AG09319 (cell line): ENCODE measurements around the gene MYBPH.

Experiments
- DNase-seq: peaks from one replicate; pipeline ENCODE4 v3.0.0-alpha.2; 2010; ENCODE audit warnings: low read depth; ENCODE audit errors: extremely low read depth
- CTCF ChIP-seq: IDR thresholded peaks from 2 replicates; pipeline ENCODE4 v1.5.1; 2011; ENCODE audit warnings: low read depth, mild to moderate bottlenecking, inconsistent platforms, low read length, moderate library complexity

Gene MYBPH, protein sequence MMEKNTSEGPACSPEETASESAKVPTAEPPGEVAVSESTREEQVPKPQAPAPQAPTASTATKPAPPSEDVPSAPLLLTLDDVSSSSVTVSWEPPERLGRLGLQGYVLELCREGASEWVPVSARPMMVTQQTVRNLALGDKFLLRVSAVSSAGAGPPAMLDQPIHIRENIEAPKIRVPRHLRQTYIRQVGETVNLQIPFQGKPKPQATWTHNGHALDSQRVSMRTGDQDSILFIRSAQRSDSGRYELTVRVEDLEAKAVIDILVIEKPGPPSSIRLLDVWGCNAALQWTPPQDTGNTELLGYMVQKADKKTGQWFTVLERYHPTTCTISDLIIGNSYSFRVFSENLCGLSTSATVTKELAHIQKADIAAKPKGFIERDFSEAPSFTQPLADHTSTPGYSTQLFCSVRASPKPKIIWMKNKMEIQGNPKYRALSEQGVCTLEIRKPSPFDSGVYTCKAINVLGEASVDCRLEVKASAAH

DNA sequence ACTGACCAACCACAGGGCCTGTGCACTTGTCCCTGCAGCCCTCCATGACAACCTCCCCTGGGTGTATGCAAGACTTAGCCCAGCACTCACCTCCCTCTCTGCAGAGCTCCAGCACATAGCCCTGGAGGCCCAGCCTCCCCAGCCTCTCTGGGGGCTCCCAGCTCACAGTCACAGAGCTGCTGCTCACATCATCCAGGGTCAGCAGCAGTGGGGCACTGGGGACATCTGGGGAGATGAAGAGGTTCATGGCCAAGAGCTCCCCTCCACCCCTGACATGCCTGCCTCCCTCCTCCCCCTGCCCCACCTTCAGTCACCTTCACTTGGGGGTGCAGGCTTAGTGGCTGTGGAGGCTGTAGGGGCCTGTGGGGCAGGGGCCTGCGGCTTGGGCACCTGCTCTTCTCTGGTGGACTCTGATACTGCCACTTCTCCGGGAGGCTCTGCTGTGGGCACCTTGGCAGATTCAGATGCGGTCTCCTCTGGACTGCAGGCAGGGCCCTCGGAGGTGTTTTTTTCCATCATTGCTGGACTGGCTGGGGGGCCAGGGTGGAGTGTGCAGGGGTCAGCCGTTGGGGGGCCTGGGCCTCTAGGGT lies at the start of gene MYBPH:
Gene MYBPH, minus strand, starts transcription at position 590 of the 590 bp plus-strand sequence. Its CDS starts 71 bp downstream, at position 519.
- DNase-seq, result no peak
- TF ChIP-seq CTCF, result no peak

DNA sequence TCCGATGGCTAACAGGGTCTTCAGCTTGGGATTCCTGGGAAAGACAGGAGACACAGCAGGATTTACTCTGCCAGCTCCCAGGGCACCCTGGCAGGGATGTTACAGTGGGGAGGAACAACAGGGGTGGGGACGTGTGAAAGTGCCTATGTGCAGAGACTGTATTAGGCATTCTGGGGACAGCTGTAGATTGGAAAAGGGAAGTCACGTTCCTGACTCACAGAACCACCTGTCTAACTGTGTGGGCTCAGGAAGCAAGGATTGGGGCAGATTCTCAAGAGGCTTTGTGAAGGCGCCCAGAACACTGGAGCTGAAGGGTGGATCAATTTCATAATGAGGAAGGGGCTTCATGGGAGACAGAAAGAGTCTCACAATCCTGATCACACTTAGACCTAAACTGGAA lies 49.4 kb upstream of the MYBPH start:
- no peak for DNase-seq
- no peak for TF ChIP-seq CTCF

DNA sequence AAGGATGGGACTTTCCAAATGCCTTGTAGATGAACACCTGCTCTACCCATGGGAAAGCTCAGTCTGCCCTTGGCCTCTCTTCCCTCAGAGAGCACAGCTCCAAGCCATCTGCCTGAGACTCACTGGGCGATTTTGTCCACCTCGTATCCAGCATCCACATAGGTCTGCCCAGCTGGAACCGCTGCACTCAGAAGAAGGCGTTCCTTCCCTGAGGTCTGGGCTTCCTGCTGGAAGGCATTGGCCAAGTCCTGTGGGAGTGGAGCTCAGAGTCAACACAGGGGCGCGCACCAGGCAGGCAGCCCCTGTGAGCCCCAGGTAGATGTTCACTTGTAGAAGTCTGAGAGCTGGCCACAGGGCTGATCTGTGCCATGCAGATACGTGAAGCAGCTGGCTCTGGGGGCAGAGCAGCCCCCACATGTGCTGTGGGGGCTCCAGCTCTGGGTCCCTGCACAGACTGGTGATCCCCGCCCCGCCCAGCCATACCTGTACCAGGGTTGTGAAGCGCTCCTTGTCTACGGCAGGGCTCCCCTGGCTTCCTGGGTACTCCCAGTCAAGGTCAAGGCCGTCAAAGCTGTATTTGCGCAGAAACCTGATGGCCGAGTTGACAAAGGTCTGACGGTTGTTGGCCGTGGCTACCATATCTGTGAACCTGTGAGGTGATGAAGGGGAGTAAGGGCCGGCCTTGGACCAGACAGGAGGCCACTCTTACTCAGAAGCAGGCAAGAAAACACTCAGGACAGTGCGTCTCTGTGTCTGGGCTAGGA lies 47.6 kb upstream of the MYBPH start:
- no peak for DNase-seq
- no peak for TF ChIP-seq CTCF

- no peak for TF ChIP-seq CTCF
- no peak for DNase-seq
These were observed 44.3 kb upstream of the MYBPH start for GRCh38 chr1:203219934-203220333.

- no peak for TF ChIP-seq CTCF
- DNase-seq, result no peak
These were observed 43.5 kb upstream of the MYBPH start for GRCh38 chr1:203219171-203219570.

DNA sequence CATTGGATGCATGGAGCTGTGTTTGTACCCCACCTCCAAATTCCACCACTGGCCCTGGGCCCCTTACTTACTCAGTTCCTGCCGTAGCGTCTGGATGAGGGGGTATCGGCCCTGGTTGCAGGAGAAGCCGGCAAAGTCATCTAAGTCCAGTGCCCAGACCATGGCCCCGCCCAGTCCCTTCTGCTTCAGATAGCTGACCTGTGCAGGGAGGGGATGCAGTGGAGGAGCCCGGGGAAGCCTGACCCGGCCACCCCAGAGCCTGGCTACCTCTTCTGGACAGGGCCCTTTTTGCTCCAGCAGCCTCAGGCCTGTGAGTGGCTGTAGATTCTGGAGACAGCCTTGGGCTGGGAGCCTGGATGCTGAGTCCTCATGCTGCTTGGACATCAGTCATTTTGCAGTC lies 42.0 kb upstream of the MYBPH start:
- no peak for DNase-seq
- TF ChIP-seq CTCF, result no peak
